DND-41 (cell line): ENCODE results near the gene ARID3C.
A peak's percentile ranks its signal among the peaks of the same experiment; 100 is the strongest.

Source experiments
- ATAC-seq: fragments of 200-7000 bp; cut with Tn5 transposase; 3 replicates; pipeline ENCODE4 v1.9.1; 2021; ENCODE audit warnings: low read depth; ENCODE audit not compliant: insufficient read depth
- DNase-seq: peaks from one replicate; pipeline ENCODE4 v3.0.0-alpha.2; 2020
- H2AFZ ChIP-seq: 2 replicates; pipeline ENCODE4 v1.6.0; 2012; ENCODE audit warnings: low read depth, low read length
- H3K27ac ChIP-seq: 2 replicates; pipeline ENCODE4 v1.5.1; 2012; ENCODE audit warnings: low read length, inconsistent platforms
- H3K27me3 ChIP-seq: fragments of 200-600 bp; sonication (generic); 2 replicates; pipeline ENCODE4 v1.6.0; 2012; ENCODE audit warnings: low read length, mild to moderate bottlenecking, inconsistent platforms; ENCODE audit not compliant: insufficient read depth, poor library complexity
- H3K36me3 ChIP-seq: 2 replicates; pipeline ENCODE4 v1.5.1; 2012; ENCODE audit warnings: low read length, inconsistent platforms; ENCODE audit not compliant: insufficient read depth
- H3K4me1 ChIP-seq: 2 replicates; pipeline ENCODE4 v1.5.1; 2012; ENCODE audit warnings: mild to moderate bottlenecking, low read length; ENCODE audit not compliant: insufficient read depth
- H3K4me2 ChIP-seq: 2 replicates; pipeline ENCODE4 v1.6.0; 2012; ENCODE audit warnings: mild to moderate bottlenecking, moderate library complexity, low read length, inconsistent platforms; ENCODE audit not compliant: insufficient read depth
- H3K4me3 ChIP-seq, 2 experiments: fragments of 200-600 bp in 1 of 2; shearing (Covaris generic) in 1 of 2; 2 replicates each; pipeline ENCODE4 v1.5.1; 2012 to 2016; ENCODE audit warnings: inconsistent platforms in 2 of 2, low read length in 2 of 2, mild to moderate bottlenecking in 2 of 2, low read depth in 1 of 2, moderate library complexity in 1 of 2
- H3K79me2 ChIP-seq: 2 replicates; pipeline ENCODE4 v1.6.0; 2012; ENCODE audit warnings: low read length, inconsistent platforms; ENCODE audit not compliant: insufficient read depth
- H3K9ac ChIP-seq: 2 replicates; pipeline ENCODE4 v1.6.0; 2012; ENCODE audit warnings: low read depth, mild to moderate bottlenecking, inconsistent platforms, low read length, moderate library complexity
- H3K9me3 ChIP-seq: 2 replicates; pipeline ENCODE4 v1.5.1; 2012; ENCODE audit warnings: low read length, moderate library complexity, mild to moderate bottlenecking, inconsistent platforms; ENCODE audit not compliant: insufficient read depth, severe bottlenecking
- H4K20me1 ChIP-seq: 2 replicates; pipeline ENCODE4 v1.6.0; 2012; ENCODE audit warnings: low read length; ENCODE audit not compliant: insufficient read depth
- CTCF ChIP-seq: IDR thresholded peaks from 2 replicates; pipeline ENCODE4 v1.5.1; 2012; ENCODE audit warnings: borderline replicate concordance, low read length, moderate library complexity, mild to moderate bottlenecking; ENCODE audit not compliant: poor library complexity, severe bottlenecking; ENCODE audit errors: extremely low read depth
- EZH2 ChIP-seq: IDR thresholded peaks from 3 replicates; pipeline ENCODE4 v1.6.1; 2012; ENCODE audit warnings: borderline replicate concordance, low read depth, mild to moderate bottlenecking, moderate library complexity, low read length, inconsistent platforms; ENCODE audit not compliant: severe bottlenecking

The ARID3C gene

GRCh38 chr9:34651321-34651720, 22.5 kb upstream of the ARID3C start:
- Histone ChIP-seq H3K9ac (no peak overlapping the region), H3K4me2 (no peak overlapping the region), H3K79me2 (peaks cover 16% of the 10 kb centered on the region), H3K4me1 (peaks cover 21% of the 10 kb centered on the region), H3K9me3 (no peaks in the 10 kb centered on the region), H2AFZ (no peak overlapping the region), H3K4me3 (no peak overlapping the region), H3K36me3 (peaks cover 31% of the 10 kb centered on the region), H4K20me1 (0 out of 2 replicates have a peak, but pooled peaks cover 3% of the 10 kb centered on the region), H3K27ac (no peak overlapping the region), H3K27me3 (no peaks in the 10 kb centered on the region)
- no peak for TF ChIP-seq CTCF
- TF ChIP-seq EZH2, result no peak
- DNase-seq (no peak), ATAC-seq (no peak)

GRCh38 chr9:34650816-34651215, 21.9 kb upstream of the ARID3C start:
- Histone ChIP-seq H3K9me3 (no peaks in the 10 kb centered on the region), H3K4me2 (no peak overlapping the region), H2AFZ (no peak overlapping the region), H3K9ac (no peak overlapping the region), H4K20me1 (0 out of 2 replicates have a peak, but pooled peaks cover 3% of the 10 kb centered on the region), H3K27ac (no peak overlapping the region), H3K36me3 (peaks cover 31% of the 10 kb centered on the region), H3K27me3 (no peaks in the 10 kb centered on the region), H3K4me3 (no peak overlapping the region), H3K4me1 (peaks cover 26% of the 10 kb centered on the region), H3K79me2 (peaks cover 16% of the 10 kb centered on the region)
- DNase-seq (no peak), ATAC-seq (no peak)
- TF ChIP-seq EZH2 (no peak), CTCF (no peak)

GRCh38 chr9:34648673-34649072, 19.8 kb upstream of the ARID3C start:
- no peak for DNase-seq
- H3K4me1 ChIP-seq, result peaks cover 26% of the 10 kb centered on the region
- H3K9me3 ChIP-seq, result no peaks in the 10 kb centered on the region
- H3K4me3 ChIP-seq, result no peak overlapping the region
- H4K20me1 ChIP-seq, result 0 out of 2 replicates have a peak, but pooled peaks cover 3% of the 10 kb centered on the region
- no peak overlapping the region for H3K27ac ChIP-seq
- H3K79me2 ChIP-seq, result peaks cover 16% of the 10 kb centered on the region
- no peak overlapping the region for H3K9ac ChIP-seq
- no peaks in the 10 kb centered on the region for H3K27me3 ChIP-seq
- no peak overlapping the region for H2AFZ ChIP-seq
- H3K4me2 ChIP-seq, result no peak overlapping the region
- TF ChIP-seq EZH2 (no peak), CTCF (no peak)
- H3K36me3 ChIP-seq, result peaks cover 31% of the 10 kb centered on the region
- ATAC-seq, result no peak

- H3K4me1 ChIP-seq, result peaks cover 26% of the 10 kb centered on the region
These were observed 18.8 kb upstream of the ARID3C start for GRCh38 chr9:34647651-34648050.

More at GRCh38 chr9:34647651-34648050, 18.8 kb upstream of the ARID3C start:
- H3K4me2 ChIP-seq, result peak overlapping the region; percentile 98
- H4K20me1 ChIP-seq, result 0 out of 2 replicates have a peak, but pooled peaks cover 3% of the 10 kb centered on the region
- TF ChIP-seq CTCF, result no peak
- peaks cover 31% of the 10 kb centered on the region for H3K36me3 ChIP-seq
- peak overlapping the region; percentile 87 for H3K27ac ChIP-seq
- no peaks in the 10 kb centered on the region for H3K27me3 ChIP-seq
- peak overlapping the region; percentile 77 for H3K9ac ChIP-seq
- DNase-seq (no peak), ATAC-seq (no peak)
- no peaks in the 10 kb centered on the region for H3K9me3 ChIP-seq
- peak overlapping the region; percentile 94; the same call in 1 of the 2 replicates for H2AFZ ChIP-seq
- H3K79me2 ChIP-seq, result peaks cover 16% of the 10 kb centered on the region
- H3K4me3 ChIP-seq, result peak overlapping the region; percentile 59 to 96; a peak in 3 of 4 replicates
